Stimulated activated CD8-positive, alpha-beta memory T cell treated with anti-CD3 and anti-CD28 coated beads, Interleukin-4, amount 100 ng/mL, for 1 hour (primary cell): ENCODE measurements around the gene KDM8.

Source experiments
- DNase-seq, 2 donors: peaks; one replicate each; pipeline ENCODE4 v3.0.0-alpha.2; 2020; ENCODE audit warnings: low read depth in 2 of 2, low spot score in 1 of 2

Gene KDM8

GRCh38 chr16:27214084-27214961 lies 11.0 kb downstream of the KDM8 start:
- no peak for DNase-seq

DNA sequence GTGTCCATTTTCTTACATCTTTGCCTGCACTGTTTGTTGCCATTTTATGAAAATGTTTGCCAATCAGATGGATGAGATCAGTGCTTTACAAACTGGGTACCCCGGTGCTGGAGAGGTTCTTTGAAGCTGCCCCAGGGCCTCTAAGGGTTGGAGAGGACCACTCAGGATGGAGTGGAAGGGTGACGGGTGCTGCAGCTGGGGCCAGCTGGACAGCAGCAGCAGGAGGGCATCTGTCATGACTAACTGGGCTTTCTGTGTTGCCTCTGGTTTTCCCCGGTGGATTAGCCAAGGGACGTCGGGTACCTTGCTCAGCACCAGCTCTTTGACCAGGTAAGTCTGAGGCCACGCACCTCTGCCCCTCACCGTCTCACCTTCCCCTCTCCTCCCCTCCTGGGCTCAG lies 12.3 kb downstream of the KDM8 start:
- DNase-seq: no peak

DNA sequence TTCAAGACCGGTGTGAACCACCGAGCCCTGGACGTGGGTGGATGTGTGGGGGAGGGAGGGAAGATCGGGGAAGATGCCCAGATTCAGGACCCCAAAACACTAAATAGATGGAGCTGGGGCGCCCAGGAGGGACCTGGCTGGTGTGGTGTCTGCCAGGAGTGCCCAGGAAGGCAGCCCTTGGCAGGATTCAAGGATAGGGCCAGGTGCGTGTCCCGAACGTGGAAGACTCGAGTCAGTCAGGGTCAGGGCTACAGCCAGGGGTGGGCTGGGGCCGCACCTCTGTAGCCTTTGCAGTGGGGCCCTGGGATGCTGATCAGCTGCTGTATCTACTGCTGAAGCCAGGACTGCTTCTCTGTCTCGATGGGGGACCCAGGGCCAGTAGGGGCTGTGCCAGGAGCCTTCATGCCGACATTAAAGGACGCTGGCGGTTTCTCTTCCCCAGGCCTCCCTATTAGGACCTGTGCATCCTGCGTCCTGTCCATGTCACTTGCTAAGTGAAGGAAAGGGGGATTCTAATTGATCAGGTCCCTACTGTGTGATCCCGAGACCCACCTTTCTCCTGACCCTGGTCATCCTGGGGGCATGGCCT lies 13.1 kb downstream of the KDM8 start:
- DNase-seq: no peak

- DNase-seq: no peak
These were observed 13.9 kb downstream of the KDM8 start for GRCh38 chr16:27217256-27217655.

DNA sequence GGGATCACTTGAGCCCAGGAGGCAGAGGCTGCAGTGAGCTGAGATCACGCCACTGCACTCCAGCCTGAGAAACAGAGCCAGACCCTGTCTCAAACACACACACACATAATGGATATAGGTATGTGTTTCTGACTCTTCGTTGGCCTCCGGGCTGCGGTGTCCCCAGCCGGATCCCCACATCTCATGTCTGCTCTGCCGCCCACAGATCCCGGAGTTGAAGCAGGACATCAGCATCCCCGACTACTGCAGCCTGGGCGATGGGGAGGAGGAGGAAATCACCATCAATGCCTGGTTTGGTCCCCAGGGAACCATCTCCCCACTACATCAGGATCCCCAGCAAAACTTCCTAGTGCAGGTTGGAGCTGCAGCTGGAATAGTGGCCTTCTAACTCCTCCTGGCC lies 15.4 kb downstream of the KDM8 start:
- no peak for DNase-seq

DNA sequence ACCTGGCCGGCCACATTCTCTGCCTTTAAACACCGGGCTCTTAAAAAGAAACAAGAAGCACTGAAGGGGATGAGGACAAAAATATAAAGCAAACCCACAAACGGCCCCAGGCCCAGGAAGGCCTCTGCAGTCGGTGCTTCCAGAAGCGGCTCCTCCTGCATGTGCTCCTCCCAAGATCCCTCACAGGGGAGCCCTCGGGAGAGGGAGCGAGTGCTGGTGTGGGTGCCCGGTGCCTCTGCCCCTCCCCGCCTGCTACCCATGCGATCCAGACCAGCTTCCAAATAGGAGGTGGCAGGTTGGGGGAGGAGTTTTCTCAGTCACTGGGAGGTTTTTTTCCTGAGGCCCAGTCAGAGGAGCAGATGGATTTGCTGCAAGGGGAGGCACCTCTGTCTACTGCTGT lies 15.8 kb downstream of the KDM8 start:
- DNase-seq: no peak

DNA sequence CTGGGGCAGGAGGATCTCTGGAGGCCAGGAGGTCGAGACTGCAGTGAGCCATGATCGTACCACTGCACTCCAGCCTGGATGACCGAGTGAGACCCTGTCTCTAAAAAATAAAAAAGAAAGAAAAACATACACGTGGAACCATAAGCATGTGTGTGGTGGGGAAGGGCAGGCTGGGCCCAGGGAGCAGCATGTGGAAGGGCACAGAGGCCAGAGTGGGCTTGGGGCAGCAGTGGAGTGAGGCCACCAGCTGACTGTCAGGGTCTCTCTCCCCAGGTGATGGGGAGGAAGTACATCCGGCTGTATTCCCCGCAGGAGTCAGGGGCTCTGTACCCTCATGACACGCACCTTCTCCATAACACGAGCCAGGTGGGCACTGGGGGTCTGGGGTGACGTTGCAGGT lies 16.8 kb downstream of the KDM8 start:
- no peak for DNase-seq

- DNase-seq: no peak
These were observed 17.2 kb downstream of the KDM8 start for GRCh38 chr16:27220527-27220926.

DNA sequence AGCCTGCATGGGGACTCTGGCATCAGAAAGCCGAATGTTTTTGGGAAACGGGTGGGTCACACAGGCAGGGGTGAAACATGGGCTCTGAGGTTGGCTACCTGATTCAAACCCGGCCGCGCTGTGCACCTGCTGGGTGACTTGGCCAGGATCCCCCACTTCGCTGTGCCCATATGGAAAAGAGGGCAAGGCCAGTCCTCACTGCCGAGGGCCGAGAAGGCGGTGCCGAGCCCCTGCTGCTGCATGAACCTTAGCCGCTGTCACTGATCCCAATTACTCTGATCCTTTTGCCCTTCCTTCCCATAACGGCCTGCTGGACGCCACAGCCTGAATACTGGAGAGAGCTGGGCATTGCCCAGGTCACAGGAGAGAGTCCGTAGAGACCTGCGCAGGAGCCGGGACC lies 17.7 kb downstream of the KDM8 start:
- no peak for DNase-seq

DNA sequence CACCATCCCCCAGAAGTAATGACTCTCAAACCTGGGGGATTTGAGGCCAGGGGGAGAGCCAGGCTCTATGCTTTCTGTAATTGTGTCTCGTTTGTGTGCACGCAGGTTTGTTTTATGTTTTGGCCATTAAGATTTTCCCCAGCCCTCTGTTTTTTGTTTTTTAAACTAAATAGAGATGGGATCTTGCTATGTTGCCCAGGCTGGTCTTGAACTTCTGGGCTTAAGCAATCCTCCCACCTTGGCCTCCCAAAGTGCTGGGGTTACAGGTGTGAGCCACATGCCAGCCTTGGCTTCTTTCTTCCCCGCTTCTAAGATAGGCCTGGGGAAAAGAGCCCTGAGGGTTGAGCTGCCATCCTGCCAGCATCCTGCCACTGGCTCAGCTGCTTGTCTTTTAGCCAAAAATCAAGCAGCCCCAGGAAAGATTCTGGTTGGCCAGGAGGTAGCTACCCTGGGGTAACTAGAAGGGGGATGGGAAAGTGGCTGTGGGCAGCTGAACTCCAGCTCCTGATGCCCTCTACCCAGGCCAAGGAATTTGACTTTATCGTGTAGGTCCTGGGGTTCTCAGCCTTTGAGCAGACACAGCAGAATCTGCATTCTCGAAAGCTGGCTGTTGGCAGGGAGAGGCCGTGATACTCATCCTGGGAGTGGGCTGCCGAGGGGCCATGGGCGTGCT lies 18.4 kb downstream of the KDM8 start:
- DNase-seq: no peak

DNA sequence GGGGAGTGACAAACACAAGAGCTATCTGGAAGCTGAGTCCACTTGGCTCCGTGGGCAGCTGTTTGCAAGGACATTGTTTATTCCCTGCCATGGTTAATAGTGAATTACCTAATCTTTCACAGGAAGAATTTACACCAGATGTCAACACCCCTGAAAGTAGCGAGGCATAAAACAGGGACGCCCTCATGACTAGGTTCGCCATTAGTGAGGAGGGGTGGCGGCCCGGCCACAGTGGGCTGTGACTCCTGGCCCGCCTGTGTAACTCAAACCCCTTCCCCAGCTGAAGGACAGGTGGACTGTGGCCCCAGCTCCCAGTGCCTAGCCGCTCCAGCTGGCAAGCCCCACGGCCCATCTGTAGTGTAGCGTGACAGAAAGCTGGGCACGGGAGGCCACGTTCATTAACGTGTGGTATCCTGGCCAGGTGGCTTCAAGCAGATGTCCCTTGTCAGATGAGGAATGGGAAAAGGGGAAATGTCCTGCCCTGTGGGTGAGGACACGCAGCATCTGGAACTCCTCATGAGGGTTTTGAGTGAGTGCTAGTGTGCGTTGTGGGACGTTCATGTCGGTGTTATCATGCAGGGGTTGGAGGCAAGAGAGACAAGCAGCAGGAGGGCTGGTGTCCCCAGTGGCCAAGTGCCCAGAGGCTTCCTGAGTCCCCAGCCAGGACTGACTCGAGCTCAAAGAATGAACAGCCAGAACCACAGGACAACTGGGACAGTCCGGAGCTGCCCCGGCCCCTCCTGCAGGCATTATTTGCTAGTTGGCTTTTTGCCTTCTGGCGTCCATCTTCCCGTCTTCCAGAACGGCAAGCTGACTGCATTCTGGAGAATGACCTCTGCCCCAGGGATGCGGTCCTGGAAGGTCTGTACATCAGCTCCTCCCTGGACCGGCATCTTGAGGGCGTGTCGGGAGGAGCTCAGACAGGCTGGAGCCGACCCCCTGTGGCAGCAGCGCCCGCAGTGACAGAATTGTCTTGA lies 19.2 kb downstream of the KDM8 start:
- no peak for DNase-seq

- no peak for DNase-seq
These were observed 19.9 kb downstream of the KDM8 start for GRCh38 chr16:27223226-27223610.

GRCh38 chr16:27223701-27224100 lies 20.4 kb downstream of the KDM8 start:
- no peak for DNase-seq

DNA sequence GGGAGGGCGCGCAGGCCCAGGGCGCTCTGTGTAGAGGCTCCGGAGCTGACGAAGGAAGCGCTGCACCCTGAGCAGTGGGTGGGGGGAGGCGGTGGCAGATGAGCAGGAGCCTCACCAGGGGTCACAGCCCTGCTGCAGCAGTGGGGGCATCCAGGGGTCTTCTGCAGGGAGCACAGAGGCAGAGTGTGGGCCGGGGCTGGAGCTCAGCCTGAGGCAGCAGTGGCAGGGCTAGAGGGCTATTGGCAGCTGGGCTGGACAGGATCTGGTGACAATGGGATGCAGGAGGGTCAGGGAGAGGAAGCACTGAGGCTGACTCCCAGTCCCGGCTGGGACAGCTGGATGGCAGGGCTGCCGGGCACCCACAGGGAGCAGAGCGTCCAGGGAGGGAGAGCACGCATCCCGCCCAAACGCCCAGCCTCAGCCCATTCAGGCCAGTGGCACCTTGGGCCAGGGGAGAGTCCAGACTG lies 21.0 kb downstream of the KDM8 start:
- DNase-seq: no peak

DNA sequence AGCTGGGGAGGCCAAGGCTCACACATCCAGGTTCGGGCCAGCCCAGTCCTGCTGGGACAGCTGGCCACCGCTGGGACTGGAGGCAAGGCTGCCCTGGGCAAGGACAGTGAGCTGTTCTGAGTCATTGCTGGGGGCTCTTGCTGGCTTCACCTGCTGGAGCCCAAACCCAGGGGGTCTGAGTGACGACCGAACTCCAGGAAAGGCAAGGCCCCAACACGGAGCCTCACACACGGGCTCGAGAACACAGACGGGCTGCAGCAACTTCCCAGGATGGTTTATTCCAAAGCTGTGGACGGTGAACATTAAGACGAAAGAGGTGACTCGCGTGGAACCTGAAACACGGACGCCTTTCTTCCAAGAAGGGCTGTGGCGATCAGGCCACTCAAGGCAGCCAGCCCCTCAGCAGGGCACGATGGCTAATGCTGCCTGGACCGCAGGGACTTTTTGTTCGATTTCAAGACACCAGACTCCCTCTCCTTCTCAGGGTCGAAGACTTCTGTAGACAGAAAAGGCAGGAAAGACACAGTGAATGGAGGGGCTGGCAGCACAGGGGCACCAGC lies 21.5 kb downstream of the KDM8 start:
- DNase-seq: no peak

GRCh38 chr16:27225536-27226360 lies 22.4 kb downstream of the KDM8 start:
- DNase-seq: no peak

GRCh38 chr16:27226476-27226875 lies 23.1 kb downstream of the KDM8 start:
- no peak for DNase-seq

DNA sequence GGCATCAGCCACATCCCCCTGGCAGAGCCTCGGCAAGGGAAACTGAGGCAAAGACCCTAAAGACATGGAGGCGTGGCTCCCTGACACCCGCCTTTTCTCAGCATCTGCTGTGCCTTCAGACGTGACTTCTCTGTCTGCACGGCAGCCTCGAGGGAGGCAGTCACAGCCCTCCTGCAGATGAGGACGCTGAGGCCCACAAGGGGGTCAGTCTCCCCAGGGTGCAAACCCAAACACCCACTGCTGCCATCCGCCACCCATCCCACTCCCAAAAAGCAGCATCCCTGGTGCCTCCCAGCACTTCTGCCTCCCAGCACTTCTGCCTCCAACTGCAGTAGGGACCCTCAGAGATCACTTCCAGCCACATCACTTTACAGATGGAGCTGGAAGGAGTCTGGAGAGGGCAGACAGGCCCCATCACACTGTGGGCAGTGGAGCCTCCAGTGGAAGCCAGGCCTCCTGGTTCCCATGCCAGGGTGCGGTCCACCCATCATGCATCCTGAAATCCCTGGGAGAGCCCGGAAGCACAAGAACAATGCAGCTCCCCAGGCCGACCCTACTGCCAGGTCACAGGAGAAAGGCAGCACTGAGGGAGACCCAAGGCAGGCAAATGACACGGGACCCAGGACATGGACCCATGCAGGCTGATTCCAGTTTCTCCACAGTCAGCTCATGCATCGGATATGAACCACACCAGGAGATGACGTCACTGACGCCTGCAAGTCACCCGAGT lies 23.8 kb downstream of the KDM8 start:
- no peak for DNase-seq

- no peak for DNase-seq
These were observed 24.7 kb downstream of the KDM8 start for GRCh38 chr16:27228045-27228444.
